HG03432 (cell line): ENCODE results near the gene SETD5.

ENCODE experiments used
- ATAC-seq: cut with Tn5 transposase; IDR thresholded peaks from one replicate; pipeline ENCODE4 v1.9.1; 2021; ENCODE audit warnings: mild to moderate bottlenecking, moderate library complexity; ENCODE audit not compliant: unreplicated experiment

Gene SETD5, protein sequence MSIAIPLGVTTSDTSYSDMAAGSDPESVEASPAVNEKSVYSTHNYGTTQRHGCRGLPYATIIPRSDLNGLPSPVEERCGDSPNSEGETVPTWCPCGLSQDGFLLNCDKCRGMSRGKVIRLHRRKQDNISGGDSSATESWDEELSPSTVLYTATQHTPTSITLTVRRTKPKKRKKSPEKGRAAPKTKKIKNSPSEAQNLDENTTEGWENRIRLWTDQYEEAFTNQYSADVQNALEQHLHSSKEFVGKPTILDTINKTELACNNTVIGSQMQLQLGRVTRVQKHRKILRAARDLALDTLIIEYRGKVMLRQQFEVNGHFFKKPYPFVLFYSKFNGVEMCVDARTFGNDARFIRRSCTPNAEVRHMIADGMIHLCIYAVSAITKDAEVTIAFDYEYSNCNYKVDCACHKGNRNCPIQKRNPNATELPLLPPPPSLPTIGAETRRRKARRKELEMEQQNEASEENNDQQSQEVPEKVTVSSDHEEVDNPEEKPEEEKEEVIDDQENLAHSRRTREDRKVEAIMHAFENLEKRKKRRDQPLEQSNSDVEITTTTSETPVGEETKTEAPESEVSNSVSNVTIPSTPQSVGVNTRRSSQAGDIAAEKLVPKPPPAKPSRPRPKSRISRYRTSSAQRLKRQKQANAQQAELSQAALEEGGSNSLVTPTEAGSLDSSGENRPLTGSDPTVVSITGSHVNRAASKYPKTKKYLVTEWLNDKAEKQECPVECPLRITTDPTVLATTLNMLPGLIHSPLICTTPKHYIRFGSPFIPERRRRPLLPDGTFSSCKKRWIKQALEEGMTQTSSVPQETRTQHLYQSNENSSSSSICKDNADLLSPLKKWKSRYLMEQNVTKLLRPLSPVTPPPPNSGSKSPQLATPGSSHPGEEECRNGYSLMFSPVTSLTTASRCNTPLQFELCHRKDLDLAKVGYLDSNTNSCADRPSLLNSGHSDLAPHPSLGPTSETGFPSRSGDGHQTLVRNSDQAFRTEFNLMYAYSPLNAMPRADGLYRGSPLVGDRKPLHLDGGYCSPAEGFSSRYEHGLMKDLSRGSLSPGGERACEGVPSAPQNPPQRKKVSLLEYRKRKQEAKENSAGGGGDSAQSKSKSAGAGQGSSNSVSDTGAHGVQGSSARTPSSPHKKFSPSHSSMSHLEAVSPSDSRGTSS (N-terminal part only)

DNA sequence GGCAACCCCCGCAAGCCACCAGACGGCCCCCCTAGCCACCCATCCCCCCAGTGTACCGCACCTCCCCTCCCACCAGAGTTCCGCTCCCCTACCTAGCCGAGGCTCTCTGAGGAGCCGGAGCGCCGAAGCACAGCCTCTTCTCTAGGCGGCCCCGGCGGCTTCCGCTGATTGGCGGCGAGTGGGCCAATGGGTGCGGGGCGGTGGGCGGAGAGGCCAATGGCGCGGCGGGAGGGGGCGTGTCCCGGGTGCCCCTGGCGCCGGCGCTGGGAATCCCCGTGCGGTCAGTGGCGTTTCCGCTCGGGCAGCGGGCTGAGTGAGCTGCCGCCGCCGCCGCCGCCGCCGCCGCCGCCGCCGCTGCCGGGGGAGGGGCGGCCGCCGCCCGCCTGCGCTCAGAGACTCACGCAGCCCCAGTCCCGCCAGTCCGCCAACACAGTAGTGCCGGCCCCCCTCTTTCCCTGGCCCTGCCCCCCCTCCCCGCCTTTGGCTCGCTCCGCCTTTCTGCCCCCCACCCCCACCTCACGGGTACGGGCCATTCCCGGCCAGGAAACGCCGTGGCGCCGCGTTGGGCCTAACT lies at the start of gene SETD5:
Gene SETD5 (plus strand): TSS at position 284 of the 574 bp plus-strand sequence. CDS start 31,324 bp downstream, outside the sequence.
- peak; percentile 54 for ATAC-seq

GRCh38 chr3:9347887-9348286 lies 49.5 kb upstream of the SETD5 start:
- no peak for ATAC-seq

DNA sequence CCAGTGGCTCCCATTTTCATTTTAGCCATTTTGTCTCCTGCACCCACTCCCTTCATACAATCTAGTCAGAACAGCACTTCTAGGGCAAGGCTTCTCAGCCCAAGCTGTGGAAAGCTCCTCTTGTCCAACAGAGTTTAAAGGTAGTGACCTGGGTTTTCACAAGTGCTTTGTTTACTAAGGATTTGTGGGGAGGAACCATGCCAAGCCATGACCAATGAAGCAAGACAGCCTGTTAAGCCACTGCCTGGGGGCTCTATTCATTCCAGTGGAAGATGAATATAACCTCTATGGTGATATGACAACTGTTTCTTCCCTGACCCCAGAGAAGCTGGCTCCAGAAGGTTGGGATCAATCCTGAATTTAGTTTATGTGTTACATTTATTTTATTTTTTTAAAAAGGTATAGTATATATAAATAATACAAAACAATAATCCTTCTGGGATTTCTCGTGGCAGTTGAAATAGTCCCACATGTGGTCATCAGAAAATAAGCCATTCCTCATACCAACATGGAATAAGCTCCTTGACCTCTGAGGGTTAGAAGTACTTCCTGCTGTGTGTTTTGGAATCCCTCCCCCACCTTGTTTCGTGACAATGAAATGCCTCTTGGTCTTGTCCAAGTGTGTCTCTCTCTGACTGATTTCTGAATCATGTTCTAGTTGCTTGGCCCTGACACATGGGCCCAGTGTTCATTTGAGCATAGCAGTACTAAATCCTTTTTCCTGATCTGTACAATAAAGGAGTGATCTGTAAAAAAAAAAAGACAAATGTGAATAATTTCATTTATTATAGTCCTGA lies 47.9 kb upstream of the SETD5 start:
- peak; percentile 39 for ATAC-seq

DNA sequence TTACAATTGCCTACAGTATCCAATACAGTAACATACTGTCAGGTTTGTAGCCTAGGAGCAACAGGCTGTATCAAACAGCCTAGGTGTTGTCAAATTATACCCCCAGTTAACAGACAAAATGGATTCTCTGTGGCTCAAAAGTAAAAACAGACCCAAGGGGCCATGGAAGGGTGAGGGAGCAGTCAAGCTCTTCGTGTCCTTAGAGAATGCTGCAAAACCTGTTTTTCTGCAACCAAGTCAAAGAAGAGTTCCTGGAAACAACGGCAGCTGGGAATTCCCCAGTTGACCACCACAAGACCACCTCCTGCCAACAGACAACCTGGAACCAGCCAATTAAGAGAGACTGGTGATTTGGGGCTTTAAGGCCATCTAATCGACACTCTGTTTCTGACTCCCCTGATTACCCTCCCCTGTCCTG lies 45.7 kb upstream of the SETD5 start:
- no peak for ATAC-seq

GRCh38 chr3:9352917-9353752 lies 44.3 kb upstream of the SETD5 start:
- ATAC-seq = peak; percentile 62

GRCh38 chr3:9361691-9362388 lies 35.6 kb upstream of the SETD5 start:
- no peak for ATAC-seq

DNA sequence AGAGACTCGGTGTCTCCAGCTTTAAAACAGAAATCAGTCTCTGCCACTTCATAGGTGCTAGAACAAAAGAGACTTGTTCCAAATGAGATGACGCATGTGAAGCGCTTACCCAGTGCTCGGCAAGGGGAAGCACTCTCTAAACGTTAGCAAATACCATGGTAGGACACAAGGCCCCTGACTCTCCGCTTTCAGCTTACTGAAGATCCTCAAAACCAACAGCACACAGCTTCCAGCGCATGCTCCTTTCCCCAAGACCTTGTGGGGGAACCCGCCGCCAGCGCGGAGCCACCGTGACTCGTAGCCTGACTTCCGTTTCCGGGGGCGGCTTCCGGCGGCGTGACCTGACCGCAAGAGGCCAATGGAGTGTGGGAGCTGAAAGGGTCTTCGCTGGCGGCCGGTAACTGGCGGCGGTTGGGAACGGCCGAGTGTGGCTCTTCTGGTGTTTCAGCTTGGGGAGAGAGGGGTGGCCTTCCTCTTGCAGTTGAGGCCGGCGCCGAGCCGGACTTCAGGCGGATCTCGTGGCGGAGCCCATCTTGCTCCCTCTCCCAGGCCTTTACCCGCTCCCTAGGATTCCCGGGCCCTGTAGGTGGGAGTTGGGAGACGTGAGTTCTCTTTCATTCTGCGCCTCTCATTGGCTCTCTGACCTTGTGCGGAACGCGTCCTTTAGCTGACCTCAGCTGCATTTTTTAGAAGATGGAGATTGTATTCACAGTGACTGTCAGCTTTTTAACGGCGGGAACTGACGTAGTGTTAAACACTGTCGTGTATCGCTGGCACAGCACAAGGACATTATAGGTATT lies 34.5 kb upstream of the SETD5 start, which contains the start of gene THUMPD3:
Gene THUMPD3 (plus strand): TSS at position 324 of the 800 bp plus-strand sequence. CDS start 2,015 bp downstream, outside the sequence.
- ATAC-seq = peak; percentile 98

DNA sequence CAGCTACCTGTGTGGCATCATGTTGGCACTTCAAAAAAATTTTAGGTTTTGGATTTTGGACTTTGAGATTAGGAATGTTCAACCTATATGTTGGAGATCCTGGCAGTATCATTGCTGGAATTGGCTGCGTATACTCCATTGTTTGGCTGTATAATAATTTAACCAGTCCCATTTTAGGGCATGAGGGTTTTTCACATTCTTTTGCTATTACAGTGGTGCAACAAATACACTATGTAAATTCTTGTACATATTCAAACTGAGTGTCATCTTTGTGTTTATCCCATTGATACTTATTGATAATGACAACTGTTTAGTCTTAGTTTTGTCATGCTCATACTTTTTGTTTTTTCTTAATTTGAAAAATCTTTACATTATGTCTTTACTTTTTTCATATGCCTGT lies 27.9 kb upstream of the SETD5 start:
- no peak for ATAC-seq

- ATAC-seq = no peak
Measured at GRCh38 chr3:9373465-9373864, 23.9 kb upstream of the SETD5 start.

- ATAC-seq = no peak
Measured at GRCh38 chr3:9377981-9378380, 19.4 kb upstream of the SETD5 start.

DNA sequence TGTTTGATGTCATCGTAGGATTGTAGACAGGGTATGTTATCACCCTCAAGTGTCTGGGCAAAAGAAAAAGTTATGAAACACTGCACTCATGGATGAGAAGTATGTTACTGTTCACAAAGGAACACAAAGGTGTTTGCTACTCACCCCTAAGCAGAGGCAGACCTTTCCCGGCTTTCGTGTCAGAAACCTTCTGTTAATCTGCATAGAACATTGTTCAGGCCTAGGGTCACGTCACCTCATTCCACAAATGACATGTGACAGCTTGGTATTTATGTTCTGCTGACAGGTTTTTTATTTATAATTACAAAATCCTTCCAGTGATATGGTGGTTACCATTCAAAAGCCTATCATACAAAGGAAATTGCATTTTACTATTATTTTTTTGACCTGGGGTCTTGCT lies 18.1 kb upstream of the SETD5 start:
- no peak for ATAC-seq

DNA sequence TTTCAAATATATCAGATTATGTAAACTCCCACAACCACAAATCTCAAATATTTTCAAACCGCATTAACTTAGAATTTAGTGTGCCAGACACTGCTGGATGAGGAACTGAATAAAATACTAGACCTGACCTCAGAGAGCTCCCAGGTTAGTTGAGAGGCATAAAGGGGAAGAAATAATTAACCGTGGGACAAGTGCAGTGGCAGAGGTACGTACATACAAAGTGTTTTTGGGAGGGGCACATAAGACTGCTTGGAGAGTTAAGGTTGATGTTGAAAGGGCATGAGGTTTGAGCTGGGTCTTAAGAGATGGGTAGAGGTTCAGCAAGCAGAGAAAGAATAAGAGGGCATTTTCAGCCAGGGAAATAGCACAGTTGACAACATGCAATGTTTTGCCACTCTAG lies 17.4 kb upstream of the SETD5 start:
- no peak for ATAC-seq

DNA sequence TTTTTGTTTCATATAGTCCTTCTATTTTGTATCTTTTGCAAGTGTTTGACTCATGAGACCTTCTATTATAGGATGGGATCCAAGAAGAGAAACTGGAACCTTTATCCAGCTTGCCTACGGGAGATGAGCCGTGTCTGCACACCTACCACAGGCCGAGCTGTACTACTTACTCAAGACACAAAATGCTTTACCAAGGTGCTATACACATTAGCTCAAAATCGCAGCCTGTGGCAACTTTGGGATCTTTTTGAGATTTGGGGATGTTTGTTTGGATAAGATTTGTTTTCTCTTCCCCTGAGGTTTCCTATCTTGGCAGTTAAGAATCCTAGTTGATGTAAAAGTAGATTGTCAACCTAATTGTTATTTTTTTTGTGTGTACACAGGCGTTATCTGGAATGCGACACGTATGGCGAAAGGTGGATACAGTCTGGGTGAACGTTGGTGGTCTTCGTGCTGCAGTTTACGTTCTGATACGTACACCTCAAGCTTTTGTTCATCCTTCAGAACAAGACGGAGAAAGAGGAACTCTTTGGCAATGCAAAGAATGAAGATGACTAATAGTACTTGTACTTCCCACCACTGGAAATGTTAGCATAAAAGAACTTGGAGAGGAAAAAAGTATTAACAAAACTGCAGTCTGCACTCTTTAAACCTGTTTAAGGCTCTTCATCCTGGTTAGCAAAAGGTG lies 13.1 kb upstream of the SETD5 start:
- no peak for ATAC-seq

- ATAC-seq = no peak
Measured at GRCh38 chr3:9385187-9386077, 12.0 kb upstream of the SETD5 start.

DNA sequence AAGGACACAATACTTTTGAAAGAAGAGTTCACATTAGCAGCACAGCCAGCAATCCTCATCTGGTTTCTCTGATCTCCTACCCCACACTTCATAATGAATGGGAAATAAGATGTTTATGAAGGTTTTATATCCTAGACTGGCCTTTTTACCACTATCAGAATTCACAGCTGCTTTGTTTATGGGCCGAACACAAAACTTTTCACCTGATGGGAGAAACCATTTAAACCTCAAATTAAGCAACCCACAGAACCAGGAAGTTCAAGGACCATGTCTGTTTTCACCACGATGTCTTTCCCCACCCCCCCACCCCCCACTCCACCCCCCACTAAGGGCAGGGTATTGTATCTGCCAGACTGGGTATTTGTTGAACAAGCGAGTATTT lies 11.3 kb upstream of the SETD5 start:
- no peak for ATAC-seq
